HepG2 (cell line): ENCODE data around the gene ATP6V0D1. TPM values are rescaled to one million over a fixed set of nuclear protein-coding genes. Genes with fewer than 3 reads are reported as not detected.

Experiments
- ATAC-seq: fragments of 200-7000 bp; cut with Tn5 transposase; 3 replicates; pipeline ENCODE4 v1.9.1; 2020; ENCODE audit warnings: mild to moderate bottlenecking, moderate library complexity
- BruUV-seq: library from RNA; stranded (reverse); fragments of 400-500 nt; replicated peaks from 2 replicates; lab custom pipeline; 2021; lab: Mats Ljungman, UMichigan
- CTCF ChIA-PET: fragments of 300-600 bp; formaldehyde crosslinking; extraction: SDS; loops from one replicate; lab custom pipeline; 2021; ENCODE audit warnings: low total read pairs, inconsistent platforms, low intra/inter-chr PET ratio; lab: Yijun Ruan, JAX
- POLR2A ChIA-PET: fragments of 350-600 bp; sonication (Branson Sonifier 250); formaldehyde crosslinking; loops from one replicate; lab custom pipeline; 2020; ENCODE audit warnings: antibody characterized with exemption, inconsistent platforms; lab: Yijun Ruan, JAX
- DNase-seq: peaks from one replicate; pipeline ENCODE4 v3.0.0-alpha.2; 2015; ENCODE audit warnings: low spot score
- FAIRE-seq: peaks from 3 replicates; lab custom pipeline; 2011; peaks lifted over from hg19 to GRCh38; lab: Jason Lieb, UNC
- H2AFZ ChIP-seq: one replicate; pipeline ENCODE4 v1.6.1; 2011; ENCODE audit warnings: low read length, inconsistent platforms
- H3K27ac ChIP-seq: fragments of 300-600 bp; 3 replicates; pipeline ENCODE4 v1.8.0; 2011; ENCODE audit warnings: mixed run types, mild to moderate bottlenecking, mixed read lengths, low read length, inconsistent platforms; ENCODE audit not compliant: insufficient read depth; ENCODE audit errors: extremely low read length
- H3K27me3 ChIP-seq, 2 experiments: fragments of 200-600 bp in 1 of 2; 2 replicates in 1 of 2; 3 replicates in 1 of 2; pipeline versions ENCODE4 v1.6.0 to v1.8.0; 2011; ENCODE audit warnings: low read length in 2 of 2, mild to moderate bottlenecking in 2 of 2, moderate library complexity in 2 of 2, inconsistent platforms in 1 of 2; ENCODE audit not compliant: insufficient read depth in 2 of 2, control insufficient read depth in 1 of 2
- H3K36me3 ChIP-seq, 2 experiments: fragments of 200-600 bp in 1 of 2; replicated peaks in 1 of 2; 2 replicates in 1 of 2; 3 replicates in 1 of 2; pipeline versions ENCODE4 v1.5.1 to v1.8.0; 2011; ENCODE audit warnings: low read length in 2 of 2, inconsistent platforms in 1 of 2; ENCODE audit not compliant: insufficient read depth in 2 of 2, control insufficient read depth in 1 of 2
- H3K4me1 ChIP-seq: 2 replicates; pipeline ENCODE4 v1.5.1; 2012; ENCODE audit warnings: low read length, inconsistent platforms; ENCODE audit not compliant: insufficient read depth
- H3K4me2 ChIP-seq: 2 replicates; pipeline ENCODE4 v1.6.0; 2011; ENCODE audit warnings: low read depth, low read length, inconsistent platforms
- H3K4me3 ChIP-seq, 3 experiments: fragments of 200-600 bp in 1 of 3; sonication (generic), shearing (Covaris generic) in 1 of 3; replicated peaks in 1 of 3; 2 replicates each; pipeline ENCODE4 v1.5.1; 2011 to 2016; ENCODE audit warnings: low read length in 3 of 3, inconsistent platforms in 2 of 3, low read depth in 2 of 3, mild to moderate bottlenecking in 2 of 3, control low read depth in 1 of 3, mixed read lengths in 1 of 3; ENCODE audit not compliant: insufficient read depth in 1 of 3
- H3K79me2 ChIP-seq: one replicate; pipeline ENCODE4 v1.6.1; 2011; ENCODE audit warnings: low read length, inconsistent platforms; ENCODE audit not compliant: insufficient read depth
- H3K9ac ChIP-seq: 2 replicates; pipeline ENCODE4 v1.6.0; 2011; ENCODE audit warnings: mild to moderate bottlenecking, low read depth, low read length, inconsistent platforms; ENCODE audit not compliant: insufficient read depth
- H3K9me3 ChIP-seq: 2 replicates; pipeline ENCODE4 v1.5.1; 2012; ENCODE audit warnings: mild to moderate bottlenecking, low read length
- H4K20me1 ChIP-seq: 2 replicates; pipeline ENCODE4 v1.6.0; 2011; ENCODE audit warnings: inconsistent platforms, mild to moderate bottlenecking, low read length, moderate library complexity; ENCODE audit not compliant: insufficient read depth
- ETV6 ChIP-seq: sonication (generic); formaldehyde crosslinking; conservative IDR thresholded peaks from 2 replicates; pipeline ENCODE4 v1.4.0; 2020; ENCODE audit warnings: missing genetic modification reagents
- FOXM1 ChIP-seq: sonication (generic); formaldehyde crosslinking; IDR thresholded peaks from 2 replicates; pipeline ENCODE4 v1.5.0; 2020; ENCODE audit warnings: missing genetic modification reagents
- HIC2 ChIP-seq: sonication (generic); formaldehyde crosslinking; IDR thresholded peaks from 2 replicates; pipeline ENCODE4 v1.9.0; 2022; ENCODE audit warnings: low read depth, missing genetic modification reagents
- KMT2B ChIP-seq: IDR thresholded peaks from 2 replicates; pipeline ENCODE4 v1.6.1; 2016; ENCODE audit warnings: missing genetic modification reagents, missing compliant biosample characterization
- MLLT10 ChIP-seq: sonication (generic); formaldehyde crosslinking; IDR thresholded peaks from 2 replicates; pipeline ENCODE4 v1.4.0; 2020; ENCODE audit warnings: missing genetic modification reagents
- TBX2 ChIP-seq: sonication (generic); formaldehyde crosslinking; IDR thresholded peaks from 2 replicates; pipeline ENCODE4 v1.5.0; 2020; ENCODE audit warnings: missing genetic modification reagents, mild to moderate bottlenecking, borderline replicate concordance
- ZBTB7B ChIP-seq: sonication (generic); formaldehyde crosslinking; IDR thresholded peaks from 2 replicates; pipeline ENCODE4 v1.4.0; 2020; ENCODE audit warnings: missing genetic modification reagents
- ZNF646 ChIP-seq: sonication (generic); formaldehyde crosslinking; IDR thresholded peaks from 2 replicates; pipeline ENCODE4 v1.9.0; 2021; ENCODE audit warnings: mild to moderate bottlenecking, missing genetic modification reagents
- ZNF841 ChIP-seq: sonication (generic); formaldehyde crosslinking; IDR thresholded peaks from 2 replicates; pipeline ENCODE4 v1.8.1; 2023; ENCODE audit warnings: missing genetic modification reagents, borderline replicate concordance
- ZSCAN9 ChIP-seq: IDR thresholded peaks from 2 replicates; pipeline ENCODE4 v1.6.1; 2016; ENCODE audit warnings: borderline replicate concordance
- WGBS: methylation state at CpG from one replicate; pipeline ENCODE4 v1.1.6; 2017; ENCODE audit warnings: low lambda C conversion rate; 5-methylcytosine and 5-hydroxymethylcytosine counted together
- in situ Hi-C: cut with HindIII; loops from 2 replicates; pipeline ENCODE4 v1.10.0; 2017; ENCODE audit warnings: low pct_unique_long_range_greater_than_20kb; ENCODE audit not compliant: extremely low pct_ligation_motif_present
- intact Hi-C: fragments of 100-400 bp; cut with micrococcal nuclease; formaldehyde crosslinking; loops from one replicate; pipeline ENCODE4 v1.10.0; 2022; ENCODE audit not compliant: unreplicated experiment
- polyA plus RNA-seq, 8 experiments: library from polyadenylated mRNA; depleted of rRNA in 3 of 8; stranded (reverse) in 7 of 8; unstranded in 1 of 8; fragments of >200 nt; fragmentation: Illumina TruSeq in 4 of 8; extraction: Trizol in 4 of 8; gene quantifications; 2 replicates each; pipeline versions ENCODE4 v1.2.1 to v1.2.3, GENCODE V29; 2011 to 2016; ENCODE audit warnings: low read depth in 4 of 8, missing spikeins in 1 of 8, mixed read lengths in 1 of 8; ENCODE audit not compliant: insufficient read depth in 1 of 8
- total RNA-seq, 5 experiments: library from RNA; depleted of rRNA; stranded (reverse); fragments of >200 nt; fragmentation: Illumina TruSeq; extraction: Trizol; gene quantifications; 2 replicates each; pipeline ENCODE4 v1.2.3, GENCODE V29; 2016; ENCODE audit warnings: low read depth in 1 of 5

Gene ATP6V0D1
- total and polyA plus RNA-seq, 2 of the 13 experiments (the other 11 are each of a cell fraction or from before 2014, with no cell fraction given), result 51.1 to 61.3 TPM

GRCh38 chr16:67459861-67460150 lies 21.2 kb downstream of the ATP6V0D1 start:
- H3K9ac ChIP-seq, result no peak overlapping the region
- H2AFZ ChIP-seq, result no peak overlapping the region
- H3K4me2 ChIP-seq, result no peak overlapping the region
- no peaks in the 10 kb centered on the region for H3K9me3 ChIP-seq
- ATAC-seq, result peak; percentile 6
- peaks cover 22% of the 10 kb centered on the region for H3K4me1 ChIP-seq
- no peaks in the 10 kb centered on the region for H3K27me3 ChIP-seq
- H4K20me1 ChIP-seq, result no peaks in the 10 kb centered on the region; the same call in 1 of the 2 replicates
- FAIRE-seq, result no peak
- no peak overlapping the region for H3K4me3 ChIP-seq
- intact Hi-C loops (no loop called here), in situ Hi-C loops (no loop called here)
- TF ChIP-seq ZNF841 (no peak), ZBTB7B (0 out of 2 replicates have a peak, but pooled peaks have one; percentile 14), MLLT10 (CRISPR knock-in tag) (no peak)
- peak overlapping the region; percentile 56 for H3K27ac ChIP-seq
- WGBS, result no CpG with 5 or more reads among the region's 3 CpGs
- H3K36me3 ChIP-seq, result peaks cover 4 to 13% of the 10 kb centered on the region in 2 experiments; a peak in 3 of 5 replicates
- no TSS peak for BruUV-seq
- POLR2A ChIA-PET, result no interaction called here
- CTCF ChIA-PET, result no interaction called here
- DNase-seq, result no peak
- H3K79me2 ChIP-seq, result no peaks in the 10 kb centered on the region

GRCh38 chr16:67459066-67459860 lies 21.7 kb downstream of the ATP6V0D1 start:
- no peaks in the 10 kb centered on the region for H3K27me3 ChIP-seq
- no peak overlapping the region for H2AFZ ChIP-seq
- H3K9me3 ChIP-seq, result no peaks in the 10 kb centered on the region
- H4K20me1 ChIP-seq, result no peaks in the 10 kb centered on the region; the same call in 1 of the 2 replicates
- 44% methylated on average over 6 of the region's 7 CpGs for WGBS
- BruUV-seq, result no TSS peak
- in situ Hi-C loops (no loop called here), intact Hi-C loops (no loop called here)
- peak overlapping the region; percentile 26; the same call in 1 of the 2 replicates for H3K4me2 ChIP-seq
- H3K4me1 ChIP-seq, result peaks cover 22% of the 10 kb centered on the region
- POLR2A ChIA-PET, result no interaction called here
- H3K79me2 ChIP-seq, result no peaks in the 10 kb centered on the region
- H3K9ac ChIP-seq, result 0 out of 2 replicates have a peak overlapping the region, but pooled peaks have one; percentile 3
- peak; percentile 88 for FAIRE-seq
- peaks cover 4 to 13% of the 10 kb centered on the region in 2 experiments; a peak in 3 of 5 replicates for H3K36me3 ChIP-seq
- CTCF ChIA-PET, result no interaction called here
- H3K4me3 ChIP-seq, result peak overlapping the region in 1 of 3 experiments; percentile 18; a peak in 1 of 6 replicates
- peak; percentile 70 for DNase-seq
- peak overlapping the region; percentile 56 for H3K27ac ChIP-seq
- ATAC-seq, result peak; percentile 83
- TF ChIP-seq TBX2 (CRISPR knock-in tag) (peak; percentile 45; the same call in 1 of the 2 replicates), KMT2B (no peak), ZSCAN9 (CRISPR knock-in tag) (no peak), FOXM1 (CRISPR knock-in tag) (no peak), ZNF646 (CRISPR knock-in tag) (no peak), ETV6 (no peak), HIC2 (CRISPR knock-in tag) (peak; percentile 55)
